Stromal cell of bone marrow (primary cell): ENCODE measurements around the gene NALCN.
A peak's percentile ranks its signal among the peaks of the same experiment; 100 is the strongest.

ENCODE experiments used
- DNase-seq: peaks from one replicate; pipeline ENCODE4 v3.0.0-alpha.2; 2012; ENCODE audit warnings: low read depth

NALCN gene

DNA sequence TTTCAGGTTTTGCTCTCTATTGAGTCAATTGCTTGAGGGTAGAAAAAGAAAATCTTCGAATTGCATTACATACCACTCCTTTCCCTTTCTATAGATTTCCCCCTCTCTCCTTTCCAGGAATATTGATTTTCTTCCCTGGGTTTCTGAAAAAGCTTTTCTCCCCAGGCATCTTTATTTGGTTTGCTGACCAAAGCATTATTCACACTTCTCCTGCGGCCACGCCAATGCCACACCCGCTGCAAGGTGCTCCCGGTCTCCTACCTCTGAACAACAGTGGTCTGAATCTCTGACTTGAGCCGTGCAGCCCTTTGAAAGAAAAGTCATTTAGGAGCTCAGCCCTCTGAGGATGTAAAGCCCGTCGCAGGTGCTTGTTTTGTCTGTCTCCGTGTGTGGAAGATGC lies 390.8 kb downstream of the NALCN start:
- no peak for DNase-seq

- peak; percentile 28 for DNase-seq
These were observed 397.2 kb downstream of the NALCN start for GRCh38 chr13:101019126-101019525.

- DNase-seq, result peak; percentile 65
These were observed 397.6 kb downstream of the NALCN start for GRCh38 chr13:101018720-101019119.

GRCh38 chr13:101017123-101017872 lies 399.0 kb downstream of the NALCN start:
- DNase-seq, result no peak

- no peak for DNase-seq
These were observed 399.8 kb downstream of the NALCN start for GRCh38 chr13:101016475-101016874.

DNA sequence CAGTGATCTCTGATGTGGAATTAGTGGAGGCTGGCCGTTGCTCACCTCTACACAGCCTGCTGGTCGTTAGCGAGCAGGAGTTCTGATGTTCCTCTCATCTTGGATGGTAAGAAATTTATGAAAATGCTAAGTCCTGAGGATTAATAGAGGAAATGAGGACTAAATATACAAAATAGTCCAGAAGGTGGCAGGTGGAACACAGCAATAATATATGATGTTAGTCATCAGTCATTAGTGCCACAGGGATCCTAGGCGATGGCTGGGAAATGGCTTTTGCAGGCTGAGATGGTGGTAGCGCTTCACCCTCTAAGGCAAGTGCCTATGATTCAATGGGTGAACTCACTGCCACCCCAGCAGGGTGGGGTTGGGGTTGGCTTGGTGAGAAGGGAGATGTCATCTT lies 403.1 kb downstream of the NALCN start:
- DNase-seq, result no peak

GRCh38 chr13:101010100-101010499 lies 406.2 kb downstream of the NALCN start:
- DNase-seq, result no peak

DNA sequence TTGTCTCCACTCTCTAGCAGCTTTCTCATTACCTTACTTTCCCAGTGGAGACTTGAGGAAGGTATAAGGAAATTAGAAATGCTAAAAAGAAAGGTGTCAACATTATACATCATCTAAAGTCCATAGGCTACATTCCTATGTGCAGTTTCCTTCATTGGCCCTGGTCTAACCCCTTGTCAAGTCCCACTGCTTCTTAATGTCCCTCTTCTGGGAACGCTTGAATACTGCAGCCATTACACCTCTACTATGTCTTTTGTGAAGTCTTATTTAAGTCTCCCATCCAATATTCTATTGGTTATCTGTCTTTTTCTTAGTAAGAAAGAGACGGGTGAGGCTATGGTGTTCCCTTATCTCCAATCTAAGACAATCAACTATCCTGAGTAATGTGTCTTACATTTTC lies 409.1 kb downstream of the NALCN start:
- DNase-seq, result no peak
